Measurements from ENCODE around the gene STAT5B. TPM values are rescaled to one million over a fixed set of nuclear protein-coding genes. Genes with fewer than 3 reads are reported as not detected.
"Not testable (repeated sequence)": the region's sequence is repeated elsewhere in the genome, so short reads cannot be mapped to it uniquely, and the experiment has no call there.

The STAT5B gene
- total RNA-seq, 2 experiments from 2014 or later, result 185 to 192 TPM

DNA sequence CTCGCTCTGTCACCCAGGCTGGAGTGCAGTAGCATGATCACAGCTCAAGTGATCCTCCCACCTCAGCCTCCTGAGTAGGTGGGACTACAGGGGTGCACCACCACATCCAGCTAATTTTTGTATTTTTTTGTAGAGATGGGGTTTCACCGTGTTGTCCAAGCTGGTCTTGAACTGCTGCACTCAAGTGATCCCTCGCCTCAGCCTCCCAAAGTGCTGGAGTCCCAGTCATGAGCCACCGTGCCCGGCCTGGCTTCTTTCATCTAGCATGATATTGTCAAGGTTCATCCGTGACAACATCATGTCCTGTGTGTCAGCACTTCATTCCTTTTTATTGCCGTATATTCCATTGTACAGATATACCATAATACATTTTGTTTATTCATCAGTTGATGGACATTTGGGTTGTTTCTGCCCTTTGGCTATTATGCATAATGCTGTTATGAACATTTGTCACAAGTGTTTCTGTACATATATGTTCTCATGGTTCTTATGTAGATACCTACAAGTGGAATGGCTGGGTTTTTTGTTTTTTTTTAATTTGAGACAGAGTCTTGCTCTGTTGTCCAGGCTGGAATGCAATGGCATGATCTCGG lies 78.5 kb downstream of the STAT5B start:
- intact Hi-C loops (cut with micrococcal nuclease), result no loop called here
- H3K4me3 Mint-ChIP-seq, result no peak overlapping the region
- CTCF ChIA-PET, result interaction anchor here (0.6 kb wide), 1 partner anchor 24 kb away, joined by 3 read pairs; no protein-coding TSS in a partner anchor
- peaks cover 9% of the 10 kb centered on the region for H3K36me3 Mint-ChIP-seq (ENCODE audit: low read depth)
- no peaks in the 10 kb centered on the region for H3K9me3 Mint-ChIP-seq
- DNase-seq, result no peak
- no peak overlapping the region for H3K27ac Mint-ChIP-seq
- peaks cover 17% of the 10 kb centered on the region for H3K4me1 Mint-ChIP-seq (ENCODE audit: low read depth)
- H3K27me3 Mint-ChIP-seq (ENCODE audit: low read depth), result no peaks in the 10 kb centered on the region

DNA sequence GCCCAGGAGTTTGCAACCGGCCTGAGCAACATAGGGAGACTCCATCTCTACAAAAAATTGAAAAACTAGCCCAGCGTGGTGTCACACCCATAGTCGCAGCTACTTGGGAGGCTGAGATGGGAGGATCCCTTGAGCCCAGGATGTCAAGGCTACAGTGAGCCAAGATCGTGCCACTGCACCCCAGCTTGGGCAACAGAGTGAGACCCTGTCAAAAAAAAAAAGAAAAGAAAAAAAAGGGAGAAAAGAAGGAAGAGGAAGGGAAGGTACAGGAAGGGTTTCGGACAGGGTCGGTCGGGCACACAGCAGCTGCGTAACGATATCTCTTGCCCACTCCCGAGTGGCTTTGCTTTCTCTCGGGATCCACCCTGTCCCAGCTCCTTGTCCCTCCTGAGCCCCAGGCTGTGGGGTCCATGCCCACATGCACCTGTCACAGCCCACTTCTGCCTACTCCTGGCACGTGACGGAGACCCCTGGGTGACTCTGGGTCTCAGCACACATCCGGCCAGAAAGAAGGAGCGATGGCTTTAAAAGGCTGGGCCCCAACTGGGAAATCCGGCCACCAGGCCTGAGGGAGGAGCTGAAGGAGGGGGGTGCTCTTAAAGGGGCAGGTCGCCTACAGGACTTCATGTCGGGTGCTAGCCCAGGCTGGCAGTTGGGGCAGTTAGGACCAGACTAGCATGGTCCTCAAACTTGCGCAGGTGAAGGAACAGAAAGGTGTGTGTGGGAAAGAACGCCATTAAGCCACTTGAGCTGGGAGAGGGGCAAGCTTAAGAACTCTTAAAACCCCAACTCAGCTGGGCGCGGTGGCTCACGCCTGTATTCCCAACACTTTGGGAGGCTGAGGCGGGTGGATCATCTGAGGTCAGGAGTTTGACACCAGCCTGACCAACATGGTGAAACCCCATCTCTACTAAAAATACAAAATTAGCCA lies 82.0 kb downstream of the STAT5B start, which contains the start of gene GHDC:
TSS of gene GHDC (minus strand) at position 526 of the 931 bp plus-strand sequence. CDS start 913 bp downstream, outside the sequence.
- peaks cover 16% of the 10 kb centered on the region for H3K4me1 Mint-ChIP-seq (ENCODE audit: low read depth)
- H3K9me3 Mint-ChIP-seq, result no peaks in the 10 kb centered on the region
- H3K36me3 Mint-ChIP-seq (ENCODE audit: low read depth), result peaks cover 2% of the 10 kb centered on the region
- H3K4me3 Mint-ChIP-seq, result peak within 1 kb of the TSS; percentile 93
- DNase-seq, result peak; percentile 87
- CTCF ChIA-PET, result interaction anchor here (0.5 to 1.7 kb wide), 12 partner anchors 10 to 306 kb away, joined by 3 to 9 read pairs (median 4); no protein-coding TSS in a partner anchor
- peak within 1 kb of the TSS; percentile 83 for H3K27ac Mint-ChIP-seq
- H3K27me3 Mint-ChIP-seq (ENCODE audit: low read depth), result no peaks in the 10 kb centered on the region
- intact Hi-C loops (cut with micrococcal nuclease), result no loop called here

DNA sequence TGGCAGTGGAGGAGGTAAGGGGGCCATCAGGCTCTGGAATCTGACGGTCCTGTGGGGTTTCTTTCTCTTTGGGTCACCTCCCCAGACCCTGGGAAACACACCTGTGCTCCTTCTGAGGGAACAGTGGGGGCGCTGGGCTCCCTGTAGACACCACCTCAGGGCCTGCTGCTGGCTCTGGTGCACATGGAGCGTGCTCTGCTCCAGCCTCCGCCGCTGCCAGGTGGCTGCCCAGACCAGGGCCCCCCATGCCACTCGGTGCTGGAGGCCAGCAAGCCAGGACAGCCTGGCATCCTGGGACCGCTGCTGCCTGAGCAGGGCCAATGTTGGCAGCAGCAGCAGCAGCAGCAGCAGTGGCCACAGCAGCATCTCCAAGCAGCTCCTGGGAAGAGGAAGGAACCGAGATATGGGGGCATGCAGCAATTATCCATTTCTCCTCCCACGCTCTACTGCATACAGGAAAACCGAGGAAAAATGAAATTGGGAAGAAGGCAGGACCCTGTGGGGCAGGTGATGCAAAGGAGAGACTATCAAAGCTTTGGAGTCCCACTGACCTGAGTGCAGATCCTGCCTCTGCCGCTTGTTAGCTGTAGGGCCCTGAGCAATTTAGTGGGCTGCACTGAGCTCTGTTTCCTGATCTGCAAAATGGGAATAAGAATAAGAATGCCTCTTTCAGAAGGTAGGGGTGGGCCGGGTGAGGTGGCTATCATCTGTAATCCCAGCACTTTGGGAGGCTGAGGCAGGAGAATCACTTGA lies 82.8 kb downstream of the STAT5B start:
- H3K36me3 Mint-ChIP-seq (ENCODE audit: low read depth), result peaks cover 2% of the 10 kb centered on the region
- H3K9me3 Mint-ChIP-seq, result no peaks in the 10 kb centered on the region
- H3K27ac Mint-ChIP-seq, result peak overlapping the region; percentile 83
- DNase-seq, result no peak
- peak overlapping the region; percentile 93 for H3K4me3 Mint-ChIP-seq
- H3K27me3 Mint-ChIP-seq (ENCODE audit: low read depth), result no peaks in the 10 kb centered on the region
- CTCF ChIA-PET, result interaction anchor here (0.5 to 1.7 kb wide), 6 partner anchors 8 to 306 kb away, joined by 3 to 9 read pairs (median 4); partner anchors contain the start of gene HCRT
- intact Hi-C loops (cut with micrococcal nuclease), result no loop called here
- H3K4me1 Mint-ChIP-seq (ENCODE audit: low read depth), result peaks cover 16% of the 10 kb centered on the region

DNA sequence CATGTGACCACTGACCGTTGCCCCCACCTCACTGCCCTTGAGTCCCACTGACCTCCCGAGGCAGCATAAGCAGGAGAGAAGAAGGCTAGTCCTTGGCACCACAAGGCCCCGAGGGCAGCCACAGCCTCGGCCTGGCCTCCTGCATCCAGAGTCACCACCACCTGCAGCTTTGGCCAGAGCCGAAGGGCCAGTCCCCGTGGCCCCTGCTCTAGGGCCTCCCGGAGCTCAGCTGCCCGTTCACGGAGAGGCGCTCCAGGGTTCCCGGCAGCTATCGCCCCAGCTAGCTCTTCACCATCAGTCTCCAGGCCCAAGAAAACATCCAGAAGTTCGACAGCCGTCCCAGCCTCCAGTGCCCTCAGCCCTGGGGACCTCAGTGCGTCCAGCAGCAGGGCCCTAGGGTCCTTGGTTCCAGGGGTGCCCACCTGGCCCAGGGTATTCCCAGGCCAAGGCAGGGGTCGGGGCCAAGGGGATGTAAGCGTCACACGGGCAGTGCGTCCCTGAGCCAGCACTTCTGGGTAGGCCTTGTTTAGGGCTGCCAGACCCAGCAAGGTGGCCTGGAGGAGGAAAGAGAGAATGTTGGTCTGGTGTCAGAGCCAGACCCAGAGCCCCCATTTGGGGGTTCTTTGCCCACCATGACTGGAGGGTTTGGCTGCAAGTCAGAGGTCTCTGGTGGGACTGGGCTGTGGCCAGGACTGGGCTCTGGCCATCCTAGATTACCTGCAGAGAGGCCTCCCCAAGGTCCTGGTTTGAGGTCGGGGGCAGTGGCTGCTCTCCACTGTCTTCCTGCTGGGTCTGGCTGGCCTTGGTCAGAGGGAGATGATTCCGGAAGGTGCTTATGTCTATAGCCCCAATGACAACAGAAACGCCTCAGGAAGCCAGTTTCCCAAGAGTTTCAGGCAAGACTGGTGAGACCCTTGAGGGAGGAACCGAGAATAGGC lies 83.7 kb downstream of the STAT5B start:
- intact Hi-C loops (cut with micrococcal nuclease), result no loop called here
- H3K36me3 Mint-ChIP-seq (ENCODE audit: low read depth), result peaks cover 2% of the 10 kb centered on the region
- H3K27me3 Mint-ChIP-seq (ENCODE audit: low read depth), result no peaks in the 10 kb centered on the region
- no peak for DNase-seq
- H3K27ac Mint-ChIP-seq, result no peak overlapping the region
- H3K4me1 Mint-ChIP-seq (ENCODE audit: low read depth), result peaks cover 16% of the 10 kb centered on the region
- CTCF ChIA-PET, result interaction anchor here (0.7 kb wide), 1 partner anchor 7 kb away, joined by 3 read pairs; the partner anchor contains the start of gene HCRT
- peak overlapping the region; percentile 15 for H3K4me3 Mint-ChIP-seq
- H3K9me3 Mint-ChIP-seq, result no peaks in the 10 kb centered on the region

DNA sequence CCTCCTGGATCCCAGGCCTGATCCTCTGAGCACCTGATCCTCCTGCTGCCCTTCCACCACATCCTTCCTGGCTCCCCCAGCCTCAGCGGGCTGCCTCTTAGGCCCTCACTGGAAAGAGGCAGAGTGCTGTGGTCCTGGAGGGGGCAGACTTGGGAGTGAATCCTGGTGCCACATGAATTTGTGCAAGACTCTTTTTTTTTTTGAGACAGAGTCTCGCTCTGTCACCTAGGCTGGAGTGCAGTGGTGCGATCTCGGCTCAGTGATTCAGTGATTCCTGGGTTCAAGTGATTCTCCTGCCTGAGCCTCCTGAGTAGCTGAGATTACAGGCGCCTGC lies 84.9 kb downstream of the STAT5B start:
- CTCF ChIA-PET, result no interaction called here
- DNase-seq, result no peak
- H3K27ac Mint-ChIP-seq, result no peak overlapping the region
- peaks cover 16% of the 10 kb centered on the region for H3K4me1 Mint-ChIP-seq (ENCODE audit: low read depth)
- intact Hi-C loops (cut with micrococcal nuclease), result no loop called here
- H3K4me3 Mint-ChIP-seq, result no peak overlapping the region
- H3K9me3 Mint-ChIP-seq, result no peaks in the 10 kb centered on the region
- H3K36me3 Mint-ChIP-seq (ENCODE audit: low read depth), result peaks cover 2% of the 10 kb centered on the region
- no peaks in the 10 kb centered on the region for H3K27me3 Mint-ChIP-seq (ENCODE audit: low read depth)

DNA sequence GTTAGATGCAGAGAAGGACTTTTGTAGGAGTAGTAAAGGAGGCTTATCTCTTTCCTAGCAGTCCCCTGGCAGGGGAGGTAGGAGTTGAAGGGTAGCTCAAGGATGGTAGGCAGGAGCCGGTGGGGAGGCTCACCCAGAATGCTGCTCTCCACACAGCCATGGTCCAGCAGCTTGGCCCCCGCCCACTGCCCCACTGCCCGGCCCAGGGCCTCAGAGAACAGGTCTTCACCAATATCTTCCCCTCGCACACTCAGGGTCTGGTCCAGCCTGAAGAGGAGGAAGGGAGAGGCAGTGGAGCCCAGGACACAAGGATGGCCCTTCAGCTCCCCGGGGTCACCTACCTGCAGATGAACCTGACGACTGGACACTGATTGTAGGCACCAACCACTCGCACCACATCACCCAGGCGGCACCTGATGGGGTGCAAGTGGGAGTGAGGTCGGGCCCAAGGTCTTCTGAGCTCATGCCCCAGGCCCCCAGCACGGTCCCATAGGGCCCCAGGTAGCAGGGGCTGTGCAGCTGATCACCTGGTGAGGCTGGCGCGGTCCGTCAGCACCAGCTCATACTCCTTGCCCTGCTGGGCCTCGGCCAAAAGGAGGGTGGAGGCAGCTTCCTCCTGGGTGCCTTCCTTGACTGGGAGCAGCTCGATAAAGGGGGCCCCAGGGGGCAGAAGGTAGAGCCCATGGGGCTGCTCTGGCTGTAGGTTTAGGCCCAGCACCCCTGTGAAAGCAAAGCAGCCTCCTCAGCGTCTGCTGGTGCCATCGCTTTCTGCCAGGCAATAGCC lies 85.5 kb downstream of the STAT5B start:
- intact Hi-C loops (cut with micrococcal nuclease), result no loop called here
- Mint-ChIP-seq H3K27ac (no peak overlapping the region), H3K4me1 (ENCODE audit: low read depth) (peaks cover 16% of the 10 kb centered on the region), H3K9me3 (no peaks in the 10 kb centered on the region), H3K36me3 (ENCODE audit: low read depth) (peaks cover 2% of the 10 kb centered on the region), H3K27me3 (ENCODE audit: low read depth) (no peaks in the 10 kb centered on the region), H3K4me3 (no peak overlapping the region)
- DNase-seq, result no peak
- CTCF ChIA-PET, result interaction anchor here (1.1 kb wide), 1 partner anchor 9 kb away, joined by 3 read pairs; no protein-coding TSS in a partner anchor

DNA sequence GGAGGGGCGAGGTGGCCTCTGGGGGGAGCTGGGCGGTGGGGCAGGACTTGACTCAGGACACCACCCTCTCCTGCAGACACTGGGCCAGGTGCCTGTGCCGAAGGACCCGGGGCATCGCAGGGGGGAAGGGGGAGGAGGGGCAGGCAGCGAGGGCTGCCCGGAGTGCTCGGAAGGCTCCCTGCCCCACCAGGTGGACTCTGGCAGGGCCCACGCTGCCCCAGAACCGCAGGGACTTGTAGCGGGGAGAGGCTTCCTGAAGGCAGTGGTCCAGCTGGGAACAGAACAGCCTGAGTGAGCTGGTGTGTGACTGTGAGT lies 86.6 kb downstream of the STAT5B start:
- CTCF ChIA-PET, result interaction anchor here (0.6 kb wide), 3 partner anchors 98 to 237 kb away, joined by 3 read pairs; no protein-coding TSS in a partner anchor
- no peak for DNase-seq
- intact Hi-C loops (cut with micrococcal nuclease), result no loop called here
- Mint-ChIP-seq H3K27ac (no peak overlapping the region), H3K4me1 (ENCODE audit: low read depth) (peaks cover 22% of the 10 kb centered on the region), H3K4me3 (no peak overlapping the region), H3K27me3 (ENCODE audit: low read depth) (no peaks in the 10 kb centered on the region), H3K9me3 (no peaks in the 10 kb centered on the region), H3K36me3 (ENCODE audit: low read depth) (peaks cover 2% of the 10 kb centered on the region)

DNA sequence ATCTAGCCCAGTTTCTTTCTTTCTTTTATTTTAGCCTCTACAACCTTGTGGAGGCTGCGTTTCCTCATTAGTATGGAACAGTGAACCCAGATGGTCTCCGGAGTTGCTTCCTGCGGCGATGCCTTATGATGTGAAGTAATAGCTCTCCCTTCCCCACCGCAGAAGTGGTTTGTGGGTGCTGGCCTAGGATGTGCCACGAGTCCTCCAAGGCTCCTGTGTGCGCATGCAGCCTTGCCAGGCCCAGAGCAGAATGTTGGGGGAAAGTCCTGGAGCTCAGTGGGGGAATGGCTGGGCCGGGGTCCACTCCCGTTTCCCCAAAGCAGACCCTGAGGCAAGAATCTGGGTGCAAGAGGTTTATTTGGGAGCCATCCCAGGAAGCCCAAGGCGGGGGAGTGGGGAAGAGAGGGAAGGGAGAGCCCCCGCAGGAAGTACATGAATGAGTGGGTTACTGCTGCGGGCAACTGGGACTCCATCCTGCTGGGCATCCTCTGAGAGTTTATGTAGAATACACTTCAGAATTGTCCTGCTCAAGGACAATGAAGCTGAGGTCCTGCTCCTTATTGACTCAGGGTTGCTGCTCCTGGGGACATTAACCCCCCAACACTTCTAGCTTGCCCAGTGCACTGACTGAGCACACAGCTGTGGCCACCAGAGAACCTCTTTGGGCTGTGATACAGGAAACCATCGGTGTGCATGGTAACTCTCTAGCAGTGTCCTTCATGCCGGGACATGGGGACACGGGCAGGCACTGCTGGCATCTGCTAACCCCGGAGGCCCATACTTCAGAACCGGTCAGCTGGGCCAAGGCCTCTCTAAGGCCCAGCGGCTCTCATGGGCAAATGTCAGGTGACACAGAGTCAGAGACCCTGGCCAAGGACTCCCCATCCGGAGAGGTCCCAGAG lies 87.2 kb downstream of the STAT5B start:
- H3K27me3 Mint-ChIP-seq (ENCODE audit: low read depth), result no peaks in the 10 kb centered on the region
- peaks cover 2% of the 10 kb centered on the region for H3K36me3 Mint-ChIP-seq (ENCODE audit: low read depth)
- no peak overlapping the region for H3K4me3 Mint-ChIP-seq
- intact Hi-C loops (cut with micrococcal nuclease), result no loop called here
- H3K9me3 Mint-ChIP-seq, result no peaks in the 10 kb centered on the region
- H3K4me1 Mint-ChIP-seq (ENCODE audit: low read depth), result peaks cover 24% of the 10 kb centered on the region
- H3K27ac Mint-ChIP-seq, result no peak overlapping the region
- DNase-seq, result no peak
- CTCF ChIA-PET, result interaction anchor here (0.6 kb wide), 3 partner anchors 25 to 238 kb away, joined by 3 read pairs; no protein-coding TSS in a partner anchor

DNA sequence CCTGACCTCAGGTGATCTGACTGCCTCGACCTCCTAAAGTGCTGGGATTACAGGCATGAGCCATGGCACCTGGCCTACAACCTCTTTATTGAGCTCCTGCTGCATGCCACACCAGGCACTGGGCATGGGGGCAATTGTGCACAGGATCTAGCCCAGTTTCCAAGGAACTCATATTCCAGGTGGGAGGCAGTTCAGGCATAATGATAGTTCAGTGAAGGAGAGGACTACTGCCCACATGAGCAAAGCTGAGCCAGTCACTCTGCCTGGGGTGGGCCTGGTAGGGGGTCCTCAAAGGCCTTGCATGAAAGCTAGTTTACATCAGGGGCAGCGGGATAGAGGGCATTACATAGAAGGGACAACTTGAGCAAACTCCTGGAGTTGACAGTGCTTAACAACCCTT lies 88.4 kb downstream of the STAT5B start:
- Mint-ChIP-seq H3K27ac (peak overlapping the region; percentile 1), H3K4me3 (no peak overlapping the region), H3K9me3 (no peaks in the 10 kb centered on the region), H3K36me3 (ENCODE audit: low read depth) (peaks cover 2% of the 10 kb centered on the region), H3K27me3 (ENCODE audit: low read depth) (peaks cover 4% of the 10 kb centered on the region), H3K4me1 (ENCODE audit: low read depth) (peaks cover 24% of the 10 kb centered on the region)
- CTCF ChIA-PET, result no interaction called here
- intact Hi-C loops (cut with micrococcal nuclease), result no loop called here
- no peak for DNase-seq

DNA sequence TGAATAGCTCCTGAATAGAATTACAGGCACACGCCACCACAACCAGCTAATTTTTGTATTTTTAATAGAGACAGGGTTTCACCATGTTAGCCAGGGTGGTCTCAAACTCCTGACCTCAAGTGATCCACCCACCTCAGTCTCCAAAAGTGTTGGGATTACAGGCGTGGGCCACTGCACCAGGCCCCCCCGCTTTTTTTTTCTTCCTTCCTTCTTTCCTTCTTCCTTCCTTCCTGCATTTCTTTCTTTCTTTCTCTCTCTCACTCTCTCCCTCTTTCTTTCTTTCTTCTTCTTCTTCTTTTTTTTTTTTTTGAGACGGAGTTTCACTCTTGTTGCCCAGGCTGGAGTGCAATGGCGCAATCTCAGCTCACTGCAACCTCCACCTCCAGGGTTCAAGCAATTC lies 90.0 kb downstream of the STAT5B start:
- H3K36me3 Mint-ChIP-seq (ENCODE audit: low read depth); H3K27me3 Mint-ChIP-seq (ENCODE audit: low read depth); H3K9me3 Mint-ChIP-seq; intact Hi-C loops (cut with micrococcal nuclease); H3K4me3 Mint-ChIP-seq; DNase-seq; H3K27ac Mint-ChIP-seq: not testable (repeated sequence)
- CTCF ChIA-PET, result interaction anchor here (0.6 to 1.4 kb wide), 4 partner anchors 22 to 226 kb away, joined by 3 to 4 read pairs (median 3); no protein-coding TSS in a partner anchor
- H3K4me1 Mint-ChIP-seq (ENCODE audit: low read depth), result peaks cover 33% of the 10 kb centered on the region

Measured in activated naive CD4-positive, alpha-beta T cell treated with anti-CD3 and anti-CD28 coated beads for 36 hours (primary cell).